Measurements from ENCODE around the gene JPH4.

DNA sequence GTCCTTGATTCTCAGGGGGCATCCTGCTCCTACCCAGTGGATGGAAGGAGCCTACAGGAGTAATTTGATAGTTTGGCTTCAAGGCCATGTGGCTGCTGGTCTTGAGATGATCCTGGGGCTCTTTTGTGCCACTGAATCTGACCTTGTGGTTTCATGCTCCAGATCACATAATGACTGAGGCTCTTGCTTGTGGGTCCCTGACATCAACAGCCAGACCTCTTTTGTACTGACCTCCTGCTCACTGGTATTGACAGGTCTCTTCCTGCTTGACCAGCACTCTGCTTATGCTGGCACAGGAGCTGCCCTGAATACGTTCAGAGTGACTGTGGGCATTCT is 23.2 kb upstream of the JPH4 start:
- TF ChIP-seq, protein P1, sequence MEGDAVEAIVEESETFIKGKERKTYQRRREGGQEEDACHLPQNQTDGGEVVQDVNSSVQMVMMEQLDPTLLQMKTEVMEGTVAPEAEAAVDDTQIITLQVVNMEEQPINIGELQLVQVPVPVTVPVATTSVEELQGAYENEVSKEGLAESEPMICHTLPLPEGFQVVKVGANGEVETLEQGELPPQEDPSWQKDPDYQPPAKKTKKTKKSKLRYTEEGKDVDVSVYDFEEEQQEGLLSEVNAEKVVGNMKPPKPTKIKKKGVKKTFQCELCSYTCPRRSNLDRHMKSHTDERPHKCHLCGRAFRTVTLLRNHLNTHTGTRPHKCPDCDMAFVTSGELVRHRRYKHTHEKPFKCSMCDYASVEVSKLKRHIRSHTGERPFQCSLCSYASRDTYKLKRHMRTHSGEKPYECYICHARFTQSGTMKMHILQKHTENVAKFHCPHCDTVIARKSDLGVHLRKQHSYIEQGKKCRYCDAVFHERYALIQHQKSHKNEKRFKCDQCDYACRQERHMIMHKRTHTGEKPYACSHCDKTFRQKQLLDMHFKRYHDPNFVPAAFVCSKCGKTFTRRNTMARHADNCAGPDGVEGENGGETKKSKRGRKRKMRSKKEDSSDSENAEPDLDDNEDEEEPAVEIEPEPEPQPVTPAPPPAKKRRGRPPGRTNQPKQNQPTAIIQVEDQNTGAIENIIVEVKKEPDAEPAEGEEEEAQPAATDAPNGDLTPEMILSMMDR (IDR thresholded peaks at IDR 0.05; ENCODE audit: poor library complexity) = no peak
- TF ChIP-seq EZH2 (IDR thresholded peaks at IDR 0.05; ENCODE audit: borderline replicate concordance) (no peak), EZH2phosphoT487 (IDR thresholded peaks at IDR 0.05; ENCODE audit: low read depth, severe bottlenecking, unreplicated experiment) (no peak)
